Left hindlimb (tissue), 1 donor: ENCODE data around the gene PPP3R2.
"Not testable (repeated sequence)": the region's sequence is repeated elsewhere in the genome, so short reads cannot be mapped to it uniquely, and the experiment has no call there.

ENCODE experiments used
- DNase-seq: peaks from one replicate; pipeline ENCODE4 v3.0.0-alpha.2; 2018

The PPP3R2 gene

GRCh38 chr9:101594796-101595195, at the start of gene PPP3R2:
PPP3R2 (minus strand) TSS chr9:101594969; CDS start chr9:101594921, 48 bp downstream.
- no peak for DNase-seq

- DNase-seq, result no peak
Measured at GRCh38 chr9:101639785-101640665, 45.3 kb upstream of the PPP3R2 start.

GRCh38 chr9:101639311-101639710, 44.5 kb upstream of the PPP3R2 start:
- DNase-seq, result no peak

GRCh38 chr9:101636247-101636646, 41.5 kb upstream of the PPP3R2 start:
- no peak for DNase-seq

- DNase-seq, result no peak
Measured at GRCh38 chr9:101635473-101635872, 40.7 kb upstream of the PPP3R2 start.

GRCh38 chr9:101634741-101635409, 40.1 kb upstream of the PPP3R2 start:
- DNase-seq, result no peak

- DNase-seq, result no peak
Measured at GRCh38 chr9:101632611-101633010, 37.8 kb upstream of the PPP3R2 start.

GRCh38 chr9:101631892-101632291, 37.1 kb upstream of the PPP3R2 start:
- DNase-seq, result no peak

- no peak for DNase-seq
Measured at GRCh38 chr9:101629636-101630035, 34.9 kb upstream of the PPP3R2 start.

- DNase-seq, result no peak
Measured at GRCh38 chr9:101628173-101628572, 33.4 kb upstream of the PPP3R2 start.

- DNase-seq, result no peak
Measured at GRCh38 chr9:101626295-101626694, 31.5 kb upstream of the PPP3R2 start.

- DNase-seq, result no peak
Measured at GRCh38 chr9:101625876-101626275, 31.1 kb upstream of the PPP3R2 start.

- DNase-seq, result no peak
Measured at GRCh38 chr9:101620452-101620851, 25.7 kb upstream of the PPP3R2 start.

GRCh38 chr9:101618698-101619097, 23.9 kb upstream of the PPP3R2 start:
- DNase-seq, result no peak

GRCh38 chr9:101605547-101605946, 10.8 kb upstream of the PPP3R2 start:
- no peak for DNase-seq

GRCh38 chr9:101604296-101604695, 9.5 kb upstream of the PPP3R2 start:
- DNase-seq, result no peak

GRCh38 chr9:101601904-101602765, 7.4 kb upstream of the PPP3R2 start:
- no peak for DNase-seq

GRCh38 chr9:101593345-101593744, 1.4 kb downstream of the PPP3R2 start:
- DNase-seq, result no peak

- no peak for DNase-seq
Measured at GRCh38 chr9:101592788-101593187, 2.0 kb downstream of the PPP3R2 start.

- DNase-seq, result no peak
Measured at GRCh38 chr9:101591787-101592446, 2.9 kb downstream of the PPP3R2 start.

- DNase-seq, result no peak
Measured at GRCh38 chr9:101590901-101591300, 3.9 kb downstream of the PPP3R2 start.

GRCh38 chr9:101590074-101590473, 4.7 kb downstream of the PPP3R2 start:
- DNase-seq, result not testable (repeated sequence)
